NCI-H1105 (cell line): ENCODE results near the gene PRKX.
"Not testable (repeated sequence)": the region's sequence is repeated elsewhere in the genome, so short reads cannot be mapped to it uniquely, and the experiment has no call there.

ENCODE experiments used
- DNase-seq: peaks from one replicate; lab custom pipeline; 2025; lab: John Stamatoyannopoulos, UW

Gene PRKX

DNA sequence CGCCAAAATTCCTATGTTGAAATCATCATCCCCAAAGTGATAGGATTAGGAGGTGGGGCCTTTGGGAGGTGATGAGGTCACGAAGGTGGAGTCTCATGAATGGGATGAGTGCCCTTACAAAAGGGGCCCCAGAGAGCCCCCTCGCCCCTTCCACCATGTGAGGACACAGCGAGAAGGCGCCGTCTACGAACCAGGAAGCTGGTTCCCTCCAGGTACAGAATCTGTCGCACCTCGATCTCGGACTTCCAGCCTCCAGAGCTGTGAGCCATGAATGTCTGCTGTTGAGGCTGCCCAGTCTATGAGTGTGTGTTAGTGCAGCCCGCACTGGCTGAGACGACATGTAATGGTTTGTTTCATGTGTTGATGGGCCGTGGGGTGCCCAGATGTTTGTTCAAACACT lies 60.3 kb downstream of the PRKX start:
- no peak for DNase-seq

DNA sequence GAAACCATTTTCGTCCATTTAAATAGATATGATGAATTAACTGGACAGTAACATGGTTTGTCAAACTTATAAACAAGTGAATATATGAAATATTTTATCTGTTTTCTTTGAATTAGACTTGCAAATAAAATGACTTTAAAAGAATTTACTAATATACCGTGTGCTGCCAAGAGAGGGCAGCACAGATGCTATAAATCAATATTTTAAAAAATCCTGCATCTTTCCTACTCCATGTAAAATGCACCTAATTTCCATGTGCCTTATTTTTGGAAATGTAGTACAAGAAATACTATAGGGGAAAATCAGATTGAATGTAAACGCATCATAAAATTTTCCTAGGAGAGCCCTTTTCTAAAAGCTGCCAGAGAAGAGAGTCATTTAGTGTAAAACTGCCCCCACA lies 62.2 kb downstream of the PRKX start:
- no peak for DNase-seq

DNA sequence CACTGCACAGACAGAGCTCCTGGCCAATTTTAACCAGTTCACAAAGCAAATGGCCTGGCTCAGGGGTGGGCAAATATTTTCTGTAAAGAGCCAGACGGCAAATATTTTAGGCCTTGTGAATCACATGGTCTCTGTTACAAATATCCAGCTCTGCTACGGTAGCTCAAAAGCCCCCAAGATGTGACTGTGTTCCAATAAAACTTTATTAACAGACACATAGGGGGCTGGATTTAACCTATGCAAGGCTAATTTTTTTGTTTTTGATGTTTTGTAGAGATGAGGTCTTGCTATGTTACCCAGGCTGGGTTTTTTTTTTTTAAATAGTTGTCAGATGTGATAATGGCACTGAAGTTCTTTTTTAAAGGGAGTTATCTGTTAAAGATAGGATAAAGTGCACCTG lies 65.4 kb downstream of the PRKX start:
- DNase-seq: no peak

DNA sequence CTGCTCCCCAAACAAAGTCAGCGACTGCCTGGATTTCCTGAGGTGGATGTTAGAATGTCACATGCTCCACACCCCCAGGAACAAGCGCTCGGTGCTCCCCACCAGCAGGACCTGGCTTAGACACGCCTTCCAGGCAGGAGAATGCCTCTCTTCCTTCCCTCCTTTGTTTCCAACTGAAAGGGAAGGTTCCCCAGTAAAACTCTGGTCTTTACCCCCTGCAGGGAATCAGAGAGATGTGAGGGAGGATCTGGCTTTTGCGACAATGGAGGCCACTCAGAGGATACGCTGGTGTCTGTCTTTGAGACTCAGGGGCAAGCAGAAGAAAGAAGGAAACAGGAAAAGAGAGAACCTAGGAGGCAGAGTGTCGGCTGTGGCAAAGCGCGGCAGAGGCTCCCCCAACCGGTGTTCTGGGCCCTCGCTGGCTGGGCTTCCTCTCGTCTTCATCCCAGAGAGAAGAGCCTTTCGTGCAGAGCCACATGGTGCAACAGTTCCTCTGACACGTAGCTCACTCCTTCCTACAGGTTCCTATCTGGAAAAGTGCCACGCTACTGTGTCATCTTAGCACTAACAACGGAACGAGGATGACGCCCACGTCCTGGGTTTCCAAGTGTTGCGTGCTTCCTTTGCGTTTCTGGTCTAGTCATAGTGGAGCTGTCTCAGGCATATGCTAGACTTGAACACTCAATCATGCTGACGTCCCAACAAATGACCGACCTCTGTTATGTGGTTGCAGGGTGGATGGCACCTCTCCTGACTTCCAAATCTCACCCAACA lies 73.4 kb downstream of the PRKX start:
- not testable (repeated sequence) for DNase-seq

GRCh38 chrX:3639236-3639635 lies 74.2 kb downstream of the PRKX start:
- no peak for DNase-seq

DNA sequence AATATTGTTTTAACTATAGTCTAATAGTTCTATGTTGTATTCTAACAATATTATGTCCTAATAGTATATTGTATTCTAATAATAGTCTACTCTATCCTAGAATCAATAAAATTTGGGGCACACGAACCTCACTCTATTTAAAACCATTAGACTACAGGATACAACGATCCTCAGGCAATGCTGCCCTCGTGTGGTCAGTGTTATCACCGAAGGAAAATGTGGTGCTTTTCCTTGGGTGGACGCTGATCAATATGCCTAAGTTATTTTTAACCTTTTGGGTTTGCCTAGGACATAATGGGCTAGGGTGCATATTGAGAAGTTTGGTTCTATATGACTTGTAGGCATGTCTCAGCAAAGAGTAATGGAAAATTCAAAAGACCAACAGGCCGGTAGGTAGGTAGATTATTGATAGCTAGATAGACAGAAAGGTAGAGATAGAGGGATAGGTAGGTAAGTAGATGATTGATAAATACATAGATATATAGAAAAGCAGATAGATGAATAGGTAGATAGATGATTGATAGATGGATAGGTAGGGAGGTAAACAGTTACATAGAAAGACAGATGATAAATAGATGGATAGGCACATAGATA lies 75.1 kb downstream of the PRKX start:
- DNase-seq: no peak

DNA sequence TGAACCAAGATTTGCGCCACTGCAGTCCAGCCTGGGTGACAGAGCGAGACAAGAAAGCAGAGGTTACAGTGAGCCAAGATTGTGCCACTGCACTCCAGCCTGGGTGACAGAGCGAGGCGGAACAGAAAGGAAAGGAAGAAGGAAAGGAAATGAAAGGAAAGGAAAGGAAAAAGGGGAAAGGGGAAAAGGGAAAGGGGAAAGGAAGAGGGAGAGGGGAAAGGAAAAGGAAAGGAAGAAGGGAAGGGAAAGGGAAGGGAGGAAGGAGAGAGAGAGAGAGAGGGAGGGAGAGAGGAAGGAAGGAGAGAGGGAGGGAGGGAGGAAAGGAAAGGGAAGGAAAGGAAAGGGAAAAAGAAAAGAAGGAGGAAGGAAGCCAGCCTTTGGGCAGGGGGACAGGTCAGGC lies 76.6 kb downstream of the PRKX start:
- no peak for DNase-seq

DNA sequence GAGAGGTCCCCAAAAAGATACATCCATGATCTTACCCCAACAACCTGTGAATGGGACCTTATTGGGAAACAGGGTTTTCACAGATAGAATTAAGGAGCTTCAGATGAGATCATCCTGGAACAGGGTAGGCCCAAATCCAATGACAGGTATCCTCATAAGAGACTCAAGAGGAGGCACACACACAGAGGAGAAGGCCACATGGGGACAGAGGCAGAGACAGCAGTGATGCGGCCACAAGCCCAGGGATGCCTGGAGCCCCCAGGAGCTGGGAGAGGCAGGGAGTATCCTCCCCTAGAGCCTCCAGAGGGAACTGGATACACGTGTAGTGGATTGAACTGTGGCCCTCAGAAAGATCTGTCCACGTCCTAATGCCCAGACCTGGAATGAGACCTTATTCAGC lies 82.3 kb downstream of the PRKX start:
- no peak for DNase-seq

GRCh38 chrX:3627594-3627993 lies 85.9 kb downstream of the PRKX start:
- DNase-seq: no peak

GRCh38 chrX:3621414-3621813 lies 92.0 kb downstream of the PRKX start:
- DNase-seq: no peak

GRCh38 chrX:3611744-3612143 lies 101.7 kb downstream of the PRKX start:
- not testable (repeated sequence) for DNase-seq

GRCh38 chrX:3609810-3610209 lies 103.6 kb downstream of the PRKX start:
- DNase-seq: no peak

DNA sequence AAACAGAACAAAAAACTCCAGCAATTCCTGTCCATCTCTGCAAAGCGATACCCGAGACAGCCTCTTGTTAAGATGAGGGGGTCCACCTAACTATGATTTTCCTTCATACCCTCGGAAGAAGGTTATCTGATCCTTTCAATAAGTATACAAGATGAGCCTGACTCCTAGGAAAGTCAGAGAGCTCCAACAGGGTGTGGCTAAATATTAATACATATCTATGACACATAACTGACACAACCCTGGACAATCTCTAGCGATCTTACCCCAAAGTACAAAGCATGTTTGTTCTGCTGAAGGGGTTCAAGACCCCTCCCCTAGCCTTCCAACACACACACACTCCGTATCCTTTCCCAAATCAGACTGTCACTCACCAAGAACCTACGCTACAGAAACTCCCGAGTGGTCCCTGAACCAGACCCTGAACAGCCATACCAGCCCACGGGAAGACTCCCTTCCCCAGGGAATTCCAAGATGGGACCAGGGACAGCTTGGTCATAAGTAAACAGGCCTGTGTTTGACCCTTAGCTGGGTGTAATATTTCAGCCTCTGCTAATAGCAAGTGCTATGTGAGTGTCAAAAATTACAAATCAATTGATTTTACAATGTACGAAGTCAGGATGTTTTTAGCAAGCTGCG lies 110.3 kb downstream of the PRKX start:
- no peak for DNase-seq

DNA sequence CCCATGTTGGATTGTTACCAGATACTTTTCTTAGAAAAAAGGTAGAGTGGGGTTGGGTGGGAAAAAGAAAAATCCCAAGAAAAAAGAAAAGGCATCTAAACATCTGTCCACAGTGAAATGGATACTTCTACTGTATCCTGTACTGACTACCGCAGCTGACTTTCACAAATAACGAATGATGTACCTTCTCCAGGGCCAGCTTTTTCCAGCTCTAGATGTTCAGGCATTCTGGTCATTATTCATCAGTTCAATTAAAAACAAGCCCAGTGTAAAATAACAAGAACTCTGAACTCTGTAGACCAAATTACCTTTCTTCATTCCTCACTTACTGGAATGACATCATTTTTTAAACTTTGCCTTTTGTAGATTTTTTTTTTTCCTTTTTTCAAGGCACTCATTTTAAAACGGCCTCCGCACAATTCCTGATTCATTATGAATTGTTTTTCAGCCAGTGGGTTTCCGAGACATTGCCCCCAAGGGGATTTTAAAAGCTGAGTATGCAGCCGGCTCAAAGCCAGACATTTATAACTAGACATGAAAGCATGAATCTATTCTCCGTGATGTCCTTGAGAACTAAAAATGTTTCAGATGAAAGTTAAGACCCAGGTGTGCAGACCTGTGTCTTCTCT lies 113.5 kb downstream of the PRKX start:
- DNase-seq: no peak

DNA sequence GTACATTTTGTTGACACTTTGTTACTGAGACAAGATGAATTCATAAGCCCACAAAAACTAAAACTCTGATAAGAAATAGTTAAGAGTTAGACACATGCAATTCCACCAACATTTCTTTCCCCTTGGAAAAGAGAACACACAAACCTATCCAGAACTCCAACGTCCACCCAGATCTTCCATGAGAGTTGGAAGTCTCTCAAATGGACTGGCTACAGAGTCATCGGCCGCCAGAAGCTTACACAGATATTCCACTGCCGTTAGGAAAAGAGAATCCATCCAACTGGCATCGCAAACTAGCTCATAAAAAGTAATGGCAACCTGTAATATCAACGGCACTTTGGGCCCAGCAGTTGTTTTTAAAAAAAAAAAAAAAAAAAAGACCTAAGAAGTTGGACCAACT lies 114.7 kb downstream of the PRKX start:
- no peak for DNase-seq

- DNase-seq: no peak
Measured at GRCh38 chrX:3598046-3598605, 115.3 kb downstream of the PRKX start.

GRCh38 chrX:3592184-3592583 lies 121.3 kb downstream of the PRKX start:
- no peak for DNase-seq

GRCh38 chrX:3589474-3589873 lies 124.0 kb downstream of the PRKX start:
- DNase-seq: no peak

DNA sequence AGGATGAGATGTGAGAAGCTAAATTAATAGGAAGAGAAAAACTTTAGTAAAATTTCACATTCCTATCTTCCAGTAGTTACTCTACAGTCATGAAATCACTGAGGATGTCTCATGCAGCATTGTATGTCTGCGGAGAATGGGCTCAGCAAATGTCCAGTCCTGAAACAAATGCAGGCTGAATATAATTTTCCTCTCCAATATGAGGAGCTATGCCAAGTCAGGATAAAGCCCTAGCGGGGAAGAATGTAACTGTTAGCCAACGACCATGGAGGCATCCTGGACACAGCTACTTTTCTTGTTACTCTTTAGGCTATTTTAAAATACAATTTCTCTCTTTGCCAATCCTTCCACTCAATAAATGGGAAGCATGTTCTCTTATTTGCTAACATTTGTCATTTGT lies 127.7 kb downstream of the PRKX start:
- DNase-seq: no peak

- DNase-seq: no peak
Measured at GRCh38 chrX:3584415-3584996, 128.9 kb downstream of the PRKX start.

GRCh38 chrX:3582451-3582850 lies 131.0 kb downstream of the PRKX start:
- DNase-seq: no peak

DNA sequence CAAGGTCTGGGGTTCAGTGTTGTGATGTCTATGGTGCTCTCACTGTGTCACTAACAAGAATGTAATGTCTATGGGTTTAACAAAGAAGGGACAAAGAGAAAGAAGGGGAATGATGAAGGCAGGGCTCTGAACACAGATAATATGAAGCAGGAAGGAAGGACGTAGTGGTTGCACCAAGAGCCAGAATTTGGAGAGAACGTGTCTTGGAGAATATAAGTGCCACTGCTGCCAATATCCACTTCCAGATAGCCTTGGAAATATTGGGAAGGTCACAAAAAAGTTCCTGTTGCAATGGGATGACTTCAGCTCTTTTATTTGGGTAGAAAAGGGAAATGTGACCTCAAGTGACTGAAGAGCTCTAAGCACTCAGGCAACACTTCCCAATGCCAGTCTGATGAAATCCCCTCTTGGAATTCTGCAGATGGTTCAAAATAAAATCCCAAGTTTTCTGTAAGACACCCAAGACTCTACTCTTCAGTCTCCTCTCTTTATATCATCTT lies 131.8 kb downstream of the PRKX start:
- no peak for DNase-seq
